Measurements from ENCODE around the gene TXNDC2.

Gene TXNDC2

GRCh38 chr18:9931678-9932077 lies 45.9 kb downstream of the TXNDC2 start:
- DNase-seq (ENCODE audit: low read depth in 3 of 3): no peak

GRCh38 chr18:9933865-9934264 lies 48.1 kb downstream of the TXNDC2 start:
- DNase-seq (ENCODE audit: low read depth in 3 of 3): no peak

GRCh38 chr18:9934274-9934673 lies 48.5 kb downstream of the TXNDC2 start:
- no peak for DNase-seq (ENCODE audit: low read depth in 3 of 3)
